ENCODE data around the gene SERINC5.
A peak's percentile ranks its signal among the peaks of the same experiment; 100 is the strongest.

Gene SERINC5

GRCh38 chr5:80181618-80182211 is 74.1 kb downstream of the SERINC5 start:
- no peak for TF ChIP-seq CTCF (conservative IDR thresholded peaks at IDR 0.05; ENCODE audit: control insufficient read depth, insufficient read depth, low read depth, low read length)
- DNase-seq (ENCODE audit: low read depth): peak; percentile 19
- no peak overlapping the region for H3K4me3 ChIP-seq (ENCODE audit: control insufficient read depth, low read depth, low read length)

- H3K4me3 ChIP-seq (ENCODE audit: control insufficient read depth, low read depth, low read length): no peak overlapping the region
- DNase-seq (ENCODE audit: low read depth): no peak
- no peak for TF ChIP-seq CTCF (conservative IDR thresholded peaks at IDR 0.05; ENCODE audit: control insufficient read depth, insufficient read depth, low read depth, low read length)
Measured at GRCh38 chr5:80177236-80177635, 78.6 kb downstream of the SERINC5 start.

- DNase-seq (ENCODE audit: low read depth): no peak
- no peak for TF ChIP-seq CTCF (conservative IDR thresholded peaks at IDR 0.05; ENCODE audit: control insufficient read depth, insufficient read depth, low read depth, low read length)
Measured at GRCh38 chr5:80175337-80175736, 80.5 kb downstream of the SERINC5 start.

DNA sequence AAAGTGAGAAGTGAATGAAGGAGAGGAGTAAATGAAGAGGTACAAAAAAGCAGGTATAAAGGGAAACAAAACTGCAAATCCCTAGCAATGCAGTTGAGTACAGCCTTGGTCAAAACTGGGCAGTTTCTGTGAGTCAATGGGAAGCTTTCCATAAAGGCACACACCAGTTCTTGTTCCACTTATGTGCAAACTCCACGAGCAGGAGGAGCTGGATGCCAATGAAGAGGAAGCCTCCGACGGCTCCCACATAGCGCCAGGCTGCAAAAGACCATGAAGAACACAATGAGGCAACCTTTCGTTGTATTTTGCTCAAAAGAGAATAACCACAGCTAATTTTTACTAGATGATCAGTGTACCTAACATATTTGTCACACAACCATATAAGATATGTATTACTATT is 81.1 kb downstream of the SERINC5 start:
- no peak overlapping the region for H3K4me3 ChIP-seq (ENCODE audit: control insufficient read depth, low read depth, low read length)
- TF ChIP-seq CTCF (conservative IDR thresholded peaks at IDR 0.05; ENCODE audit: control insufficient read depth, insufficient read depth, low read depth, low read length): no peak
- DNase-seq (ENCODE audit: low read depth): no peak

More at GRCh38 chr5:80175337-80175736, 80.5 kb downstream of the SERINC5 start:
- no peak overlapping the region for H3K4me3 ChIP-seq (ENCODE audit: control insufficient read depth, low read depth, low read length)

DNA sequence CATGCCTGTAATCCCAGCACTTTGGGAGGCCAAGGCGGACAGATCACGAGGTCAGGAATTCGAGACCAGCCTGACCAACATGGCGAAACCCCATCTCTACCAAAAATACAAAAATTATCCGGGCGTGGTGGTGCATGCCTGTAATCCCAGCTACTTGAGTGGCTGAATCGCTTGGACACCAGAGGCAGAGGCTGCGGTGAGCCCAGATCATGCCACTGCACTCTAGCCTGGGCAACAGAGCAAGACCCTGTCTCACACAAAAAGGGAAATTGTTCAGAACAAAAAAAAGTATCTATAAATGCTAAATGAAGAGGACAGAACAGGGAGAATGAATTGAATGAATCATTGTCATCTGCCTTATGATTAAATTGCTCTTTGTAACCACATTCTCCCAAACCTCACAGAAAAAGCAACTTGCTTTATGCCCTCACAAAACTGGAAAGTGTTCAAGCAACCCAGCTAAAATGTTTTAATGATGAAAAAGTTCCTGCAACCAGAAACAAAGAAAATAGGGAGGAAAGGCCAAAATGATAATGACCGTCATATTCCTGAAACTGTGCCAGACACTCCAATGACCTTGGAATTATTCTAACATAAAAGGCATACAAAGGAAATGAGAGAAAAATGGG is 83.7 kb downstream of the SERINC5 start:
- no peak for TF ChIP-seq CTCF (conservative IDR thresholded peaks at IDR 0.05; ENCODE audit: control insufficient read depth, insufficient read depth, low read depth, low read length)
- DNase-seq (ENCODE audit: low read depth): peak; percentile 15
- H3K4me3 ChIP-seq (ENCODE audit: control insufficient read depth, low read depth, low read length): no peak overlapping the region

DNA sequence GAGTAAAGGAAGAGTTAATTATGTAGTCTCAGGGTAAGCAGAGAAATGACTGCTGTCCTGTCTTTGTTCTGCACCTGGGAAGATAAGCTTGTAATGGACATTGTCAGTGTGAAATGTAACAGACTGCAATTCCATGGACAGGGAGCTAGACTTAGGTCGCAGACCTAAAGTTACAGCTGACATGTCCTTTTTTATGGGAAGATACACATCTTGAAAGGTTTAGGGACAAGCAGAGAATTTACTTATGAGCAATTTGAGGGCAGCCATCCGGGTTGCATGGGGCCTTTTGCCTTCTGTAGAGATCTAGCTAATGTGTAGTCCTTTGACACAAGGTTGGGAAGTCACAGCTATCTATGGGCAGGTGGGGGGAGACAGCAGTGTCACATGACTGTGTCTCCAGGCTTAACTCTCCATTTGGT is 85.7 kb downstream of the SERINC5 start:
- no peak for TF ChIP-seq CTCF (conservative IDR thresholded peaks at IDR 0.05; ENCODE audit: control insufficient read depth, insufficient read depth, low read depth, low read length)
- no peak for DNase-seq (ENCODE audit: low read depth)
- H3K4me3 ChIP-seq (ENCODE audit: control insufficient read depth, low read depth, low read length): no peak overlapping the region
